Mesenchymal stem cell (in vitro differentiated cells and primary cell): ENCODE results near the gene RAB2B.

Experiments used
- DNase-seq: peaks from one replicate; pipeline ENCODE4 v3.0.0-alpha.2; 2013
- H2AFZ ChIP-seq: one replicate; pipeline ENCODE4 v1.6.1; 2013; ENCODE audit warnings: low read depth, mild to moderate bottlenecking, control low read depth, inconsistent platforms, low read length, moderate library complexity
- H2AK5ac ChIP-seq: 2 replicates; pipeline ENCODE4 v1.6.1; 2013; ENCODE audit warnings: low read length, moderate library complexity, mild to moderate bottlenecking, inconsistent platforms; ENCODE audit not compliant: severe bottlenecking
- H2BK120ac ChIP-seq: one replicate; pipeline ENCODE4 v1.6.1; 2013; ENCODE audit warnings: low read depth, mild to moderate bottlenecking, inconsistent platforms, low read length, moderate library complexity
- H2BK12ac ChIP-seq, 2 experiments: one replicate each; pipeline ENCODE4 v1.6.1; 2013; ENCODE audit warnings: inconsistent platforms in 2 of 2, low read length in 2 of 2, mild to moderate bottlenecking in 2 of 2, moderate library complexity in 2 of 2, control low read depth in 1 of 2
- H2BK15ac ChIP-seq: one replicate; pipeline ENCODE4 v1.6.1; 2013; ENCODE audit warnings: mild to moderate bottlenecking, low read depth, inconsistent platforms; ENCODE audit not compliant: poor library complexity, severe bottlenecking
- H2BK5ac ChIP-seq: 2 replicates; pipeline ENCODE4 v1.6.1; 2013; ENCODE audit warnings: low read depth, mild to moderate bottlenecking, low read length, control low read depth, inconsistent platforms; ENCODE audit not compliant: poor library complexity, severe bottlenecking
- H3K14ac ChIP-seq, 2 experiments: one replicate each; pipeline ENCODE4 v1.6.1; 2013; ENCODE audit warnings: inconsistent platforms in 2 of 2, low read length in 2 of 2, control low read depth in 1 of 2, mild to moderate bottlenecking in 1 of 2, moderate library complexity in 1 of 2
- H3K18ac ChIP-seq, 2 experiments: one replicate each; pipeline ENCODE4 v1.6.1; 2013; ENCODE audit warnings: inconsistent platforms in 2 of 2, low read length in 2 of 2, control low read depth in 1 of 2, low read depth in 1 of 2, mild to moderate bottlenecking in 1 of 2
- H3K23ac ChIP-seq, 2 experiments: one replicate each; pipeline ENCODE4 v1.6.1; 2013; ENCODE audit warnings: inconsistent platforms in 2 of 2, low read length in 2 of 2, mild to moderate bottlenecking in 2 of 2, moderate library complexity in 2 of 2, control low read depth in 1 of 2
- H3K27ac ChIP-seq: 2 replicates; pipeline ENCODE4 v1.5.1; 2013; ENCODE audit warnings: mild to moderate bottlenecking, moderate library complexity, low read length, control low read depth, inconsistent platforms; ENCODE audit not compliant: poor library complexity, severe bottlenecking
- H3K27me3 ChIP-seq, 2 experiments: 2 replicates each; pipeline versions ENCODE4 v1.6.1 to v1.7.0; 2013; ENCODE audit warnings: low read length in 2 of 2, mild to moderate bottlenecking in 2 of 2, moderate library complexity in 2 of 2, control low read depth in 1 of 2, inconsistent platforms in 1 of 2; ENCODE audit not compliant: control insufficient read depth in 1 of 2, insufficient read depth in 1 of 2
- H3K36me3 ChIP-seq, 2 experiments: 2 replicates each; pipeline versions ENCODE4 v1.6.1 to v1.7.0; 2013; ENCODE audit warnings: low read length in 2 of 2, control low read depth in 1 of 2, inconsistent platforms in 1 of 2, low read depth in 1 of 2, mild to moderate bottlenecking in 1 of 2; ENCODE audit not compliant: insufficient read depth in 2 of 2, control insufficient read depth in 1 of 2
- H3K4ac ChIP-seq, 2 experiments: one replicate each; pipeline ENCODE4 v1.6.1; 2013; ENCODE audit warnings: inconsistent platforms in 2 of 2, low read length in 2 of 2, mild to moderate bottlenecking in 2 of 2, moderate library complexity in 2 of 2, control low read depth in 1 of 2, low read depth in 1 of 2
- H3K4me1 ChIP-seq: 2 replicates; pipeline ENCODE4 v1.6.1; 2013; ENCODE audit warnings: low read depth, low read length, control low read depth; ENCODE audit not compliant: control insufficient read depth, insufficient read depth
- H3K4me2 ChIP-seq: 2 replicates; pipeline ENCODE4 v1.6.1; 2013; ENCODE audit warnings: low read length, mild to moderate bottlenecking, inconsistent platforms; ENCODE audit not compliant: poor library complexity, severe bottlenecking
- H3K4me3 ChIP-seq, 2 experiments: 2 replicates each; pipeline versions ENCODE4 v1.5.1 to v1.7.0; 2013; ENCODE audit warnings: low read length in 2 of 2, mild to moderate bottlenecking in 2 of 2, control low read depth in 1 of 2, low read depth in 1 of 2; ENCODE audit not compliant: insufficient read depth in 1 of 2
- H3K79me1 ChIP-seq: replicated peaks from 2 replicates; pipeline ENCODE4 v1.6.1; 2013; ENCODE audit warnings: mild to moderate bottlenecking, control low read depth, low read length, inconsistent platforms; ENCODE audit not compliant: poor library complexity, severe bottlenecking
- H3K9ac ChIP-seq: 2 replicates; pipeline ENCODE4 v1.7.0; 2013; ENCODE audit warnings: mild to moderate bottlenecking, low read length, moderate library complexity
- H3K9me3 ChIP-seq: 2 replicates; pipeline ENCODE4 v1.7.0; 2013; ENCODE audit warnings: mild to moderate bottlenecking, low read length; ENCODE audit not compliant: control insufficient read depth
- H4K8ac ChIP-seq: one replicate; pipeline ENCODE4 v1.6.1; 2013; ENCODE audit warnings: inconsistent platforms, mild to moderate bottlenecking, low read length, moderate library complexity
- H4K91ac ChIP-seq: one replicate; pipeline ENCODE4 v1.6.1; 2013; ENCODE audit warnings: mild to moderate bottlenecking, low read length, inconsistent platforms
- WGBS: methylation state at CpG from one replicate; pipeline ENCODE4 v1.1.7; 2013; ENCODE audit warnings: mixed read lengths; 5-methylcytosine and 5-hydroxymethylcytosine counted together

RAB2B gene

DNA sequence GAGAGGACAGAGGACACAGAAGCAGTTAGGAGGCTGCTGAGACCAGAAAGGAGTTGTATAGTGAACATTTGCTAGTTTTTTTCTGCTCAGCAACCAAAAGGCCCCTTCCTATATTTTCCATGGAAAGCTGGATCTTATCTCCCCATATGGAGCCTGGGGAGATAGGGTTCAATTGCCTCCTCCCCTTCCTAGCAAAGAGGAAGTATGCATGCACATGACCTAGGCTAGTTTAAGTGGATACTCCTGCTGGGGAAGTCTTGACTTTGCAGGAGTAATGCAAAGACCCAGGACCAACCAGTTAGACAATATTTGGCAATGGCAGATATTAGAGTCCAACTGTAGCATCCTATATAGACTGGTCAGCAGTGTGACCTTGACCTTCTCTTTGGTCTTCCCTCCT, 35.9 kb downstream of the RAB2B start:
- Histone ChIP-seq H3K27ac (no peak overlapping the region), H3K4me1 (no peaks in the 10 kb centered on the region), H2BK5ac (no peak overlapping the region), H2BK12ac (no peak overlapping the region), H3K4me3 (no peak overlapping the region), H4K91ac (no peak overlapping the region), H2AFZ (no peak overlapping the region), H3K36me3 (peaks cover 0 to 5% of the 10 kb centered on the region in 2 experiments), H3K18ac (no peak overlapping the region), H3K79me1 (peaks cover 10% of the 10 kb centered on the region), H4K8ac (no peak overlapping the region), H3K9me3 (no peaks in the 10 kb centered on the region), H2AK5ac (no peak overlapping the region), H3K23ac (no peak overlapping the region), H3K14ac (no peak overlapping the region), H3K27me3 (no peaks in the 10 kb centered on the region), H3K4me2 (no peak overlapping the region), H3K4ac (no peak overlapping the region), H2BK120ac (no peak overlapping the region), H2BK15ac (no peak overlapping the region), H3K9ac (no peak overlapping the region)
- no peak for DNase-seq

DNA sequence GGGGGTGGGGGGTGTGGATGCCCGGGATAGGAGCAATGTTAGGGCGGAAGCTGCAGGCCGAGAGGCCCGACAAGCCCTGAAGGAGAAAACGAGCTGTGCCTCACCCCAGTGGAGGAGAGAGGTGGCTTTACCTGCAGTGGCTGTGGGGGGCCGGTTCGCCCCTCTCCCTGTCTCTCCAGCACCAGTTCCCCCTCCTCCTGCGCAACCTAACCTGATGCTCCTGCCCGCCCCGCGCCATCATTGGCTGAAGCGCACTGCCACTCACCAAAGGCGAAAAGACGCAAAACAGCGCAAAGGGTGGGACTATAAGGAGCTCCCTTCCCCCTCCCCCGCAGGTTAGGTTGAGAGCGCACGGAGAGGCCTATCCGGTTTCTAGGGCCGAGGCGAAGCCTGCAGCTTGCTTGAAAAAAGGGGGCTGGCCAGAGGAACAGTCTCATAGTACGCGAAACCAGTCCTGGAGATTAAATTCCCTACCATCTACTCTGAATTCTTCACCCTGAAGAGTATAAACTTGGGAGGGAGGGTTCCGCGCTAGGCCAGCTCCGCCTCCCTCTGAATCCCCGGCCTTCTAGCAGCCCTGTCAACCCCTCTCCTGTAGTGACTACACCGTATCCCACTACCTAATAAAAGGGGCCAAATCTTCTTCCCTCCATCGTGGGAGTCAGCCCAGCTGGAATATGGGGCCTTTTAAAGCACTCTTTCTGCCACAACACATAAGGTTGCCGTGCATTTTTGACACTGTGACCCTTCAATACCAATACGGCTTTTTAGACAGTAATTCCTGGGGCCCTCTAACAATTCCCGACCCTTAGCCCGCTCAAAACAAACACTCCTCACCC, 39.5 kb downstream of the RAB2B start:
- peak overlapping the region in 1 of 2 experiments; percentile 73 for H3K4ac ChIP-seq
- peak; percentile 100 for DNase-seq
- peak overlapping the region; percentile 70 for H4K91ac ChIP-seq
- H3K79me1 ChIP-seq = peaks cover 10% of the 10 kb centered on the region
- peak overlapping the region; percentile 60 for H2BK15ac ChIP-seq
- H2BK12ac ChIP-seq = no peak overlapping the region
- H3K36me3 ChIP-seq = peaks cover 3 to 5% of the 10 kb centered on the region in 2 experiments
- H2BK120ac ChIP-seq = peak overlapping the region; percentile 11
- peak overlapping the region; percentile 92 for H3K9ac ChIP-seq
- H3K4me1 ChIP-seq = no peaks in the 10 kb centered on the region
- peak overlapping the region; percentile 53 to 79 for H3K18ac ChIP-seq
- H4K8ac ChIP-seq = peak overlapping the region; percentile 87
- no peaks in the 10 kb centered on the region for H3K27me3 ChIP-seq
- peak overlapping the region; percentile 84 for H3K27ac ChIP-seq
- H2AFZ ChIP-seq = peak overlapping the region; percentile 60
- WGBS = 3% methylated on average over 26 of the region's 33 CpGs
- H2BK5ac ChIP-seq = no peak overlapping the region
- peak overlapping the region in 1 of 2 experiments; percentile 20 for H3K23ac ChIP-seq
- peak overlapping the region; percentile 58 for H2AK5ac ChIP-seq
- H3K4me3 ChIP-seq = peak overlapping the region; percentile 85 to 87
- H3K9me3 ChIP-seq = no peaks in the 10 kb centered on the region
- no peak overlapping the region for H3K14ac ChIP-seq
- H3K4me2 ChIP-seq = peak overlapping the region; percentile 44

DNA sequence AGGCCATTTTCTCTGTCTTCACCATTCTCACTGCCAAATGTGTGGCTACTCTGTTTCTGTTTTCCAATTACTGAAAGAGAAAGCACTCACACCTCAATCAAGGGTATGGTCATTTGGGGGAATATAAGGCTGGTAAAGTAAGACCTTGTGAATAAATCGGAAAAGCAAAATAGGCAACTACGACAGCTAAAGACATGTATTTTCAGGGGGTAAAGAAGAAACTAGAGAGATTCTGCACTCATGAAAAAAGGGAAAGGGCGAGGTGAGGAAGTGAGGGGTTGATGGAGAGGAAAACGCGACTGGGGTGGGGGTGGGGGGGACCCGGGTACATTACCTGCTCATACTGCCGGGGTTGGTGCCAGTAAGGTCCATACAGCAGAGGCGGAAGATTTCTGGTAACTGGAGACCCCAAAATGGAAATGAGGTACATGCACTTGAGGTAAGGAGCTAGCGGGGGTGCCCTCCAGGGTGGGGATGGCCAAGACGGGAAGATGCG, 40.1 kb downstream of the RAB2B start:
- Histone ChIP-seq H3K27ac (no peak overlapping the region), H3K23ac (no peak overlapping the region)
- 7% methylated on average over 11 of the region's 11 CpGs for WGBS

DNA sequence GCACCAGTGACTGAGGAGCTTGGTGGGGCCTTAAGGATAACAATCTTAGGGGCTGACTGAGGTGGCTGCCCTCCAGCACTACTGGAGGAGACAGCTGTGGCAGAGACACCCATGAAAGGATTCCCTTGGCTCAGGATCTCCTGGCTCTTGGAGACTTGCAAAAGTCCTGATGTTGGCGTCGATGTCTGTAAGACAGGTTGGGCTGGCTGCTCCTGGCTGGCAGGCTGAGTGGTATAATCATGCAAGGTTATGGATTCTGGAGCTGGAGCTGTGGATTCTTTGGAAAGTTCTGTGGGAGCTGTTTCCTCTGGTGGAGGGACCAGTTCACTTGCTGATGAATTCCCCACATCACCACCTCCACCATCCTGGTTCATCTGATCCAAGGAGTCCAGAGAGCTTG, 45.6 kb downstream of the RAB2B start:
- 94% methylated on average over 2 of the region's 2 CpGs for WGBS
- no peak overlapping the region for H3K23ac ChIP-seq
- peaks cover 30% of the 10 kb centered on the region for H3K79me1 ChIP-seq
- no peak overlapping the region for H3K4ac ChIP-seq
- peak overlapping the region; percentile 23 for H4K8ac ChIP-seq
- no peak overlapping the region for H2AK5ac ChIP-seq
- no peak overlapping the region for H2BK120ac ChIP-seq
- H3K36me3 ChIP-seq = peaks cover 35 to 63% of the 10 kb centered on the region in 2 experiments
- H3K4me1 ChIP-seq = no peaks in the 10 kb centered on the region
- no peak overlapping the region for H3K4me2 ChIP-seq
- no peak overlapping the region for H2BK15ac ChIP-seq
- no peak overlapping the region for H3K9ac ChIP-seq
- no peak overlapping the region for H4K91ac ChIP-seq
- no peak overlapping the region for H3K14ac ChIP-seq
- H2BK5ac ChIP-seq = no peak overlapping the region
- H2BK12ac ChIP-seq = no peak overlapping the region
- no peaks in the 10 kb centered on the region for H3K9me3 ChIP-seq
- H3K4me3 ChIP-seq = no peak overlapping the region
- H3K18ac ChIP-seq = no peak overlapping the region
- no peak overlapping the region for H2AFZ ChIP-seq
- no peak overlapping the region for H3K27ac ChIP-seq
- H3K27me3 ChIP-seq = no peaks in the 10 kb centered on the region
- DNase-seq = no peak

More for the DNA sequence above, 40.1 kb downstream of the RAB2B start:
- H3K4me3 ChIP-seq = peak overlapping the region; percentile 85 to 87
- H3K79me1 ChIP-seq = peaks cover 8% of the 10 kb centered on the region
- H3K9me3 ChIP-seq = no peaks in the 10 kb centered on the region
- no peaks in the 10 kb centered on the region for H3K4me1 ChIP-seq
- peak overlapping the region; percentile 53 to 79 for H3K18ac ChIP-seq
- no peak overlapping the region for H2BK120ac ChIP-seq
- DNase-seq = no peak
- H3K4ac ChIP-seq = peak overlapping the region in 1 of 2 experiments; percentile 52
- no peak overlapping the region for H2BK12ac ChIP-seq
- H2AK5ac ChIP-seq = no peak overlapping the region
- no peak overlapping the region for H4K8ac ChIP-seq
- H3K27me3 ChIP-seq = no peaks in the 10 kb centered on the region
- H3K4me2 ChIP-seq = peak overlapping the region; percentile 32
- H2AFZ ChIP-seq = peak overlapping the region; percentile 60
- H3K14ac ChIP-seq = no peak overlapping the region
- peak overlapping the region; percentile 92 for H3K9ac ChIP-seq
- no peak overlapping the region for H2BK15ac ChIP-seq
- peaks cover 0 to 8% of the 10 kb centered on the region in 2 experiments for H3K36me3 ChIP-seq
- H2BK5ac ChIP-seq = no peak overlapping the region
- no peak overlapping the region for H4K91ac ChIP-seq
